GM10266 (cell line): ENCODE data around the gene SPOCK1.

Source experiments
- DNase-seq: peaks from one replicate; pipeline ENCODE4 v3.0.0; 2012; ENCODE audit errors: extremely low spot score
- TF ChIP-seq, protein P1 (sequence below): IDR thresholded peaks from 2 replicates; pipeline ENCODE4 v1.5.1; 2012; ENCODE audit warnings: mild to moderate bottlenecking, low read depth; ENCODE audit not compliant: control insufficient read depth, insufficient read depth; ENCODE audit errors: missing control alignments

Gene SPOCK1

DNA sequence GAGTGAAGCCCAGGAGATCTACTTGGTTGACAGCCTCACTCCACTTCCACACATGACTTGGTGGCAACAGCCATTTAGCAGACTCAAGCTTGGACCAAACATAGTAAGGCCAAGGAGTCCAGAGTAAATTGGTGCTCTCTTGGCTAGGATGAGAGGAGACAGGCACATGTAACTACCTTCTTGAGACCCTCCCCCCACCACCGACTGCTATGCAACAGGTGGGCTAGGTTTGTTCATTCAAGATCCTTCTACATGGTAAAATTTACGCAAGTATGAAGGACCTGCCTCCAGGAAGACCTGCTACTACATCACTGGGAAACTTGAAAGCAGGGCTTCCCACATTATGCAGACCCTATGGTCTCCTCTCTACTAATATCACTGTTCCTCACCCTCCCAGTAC, 442.4 kb downstream of the SPOCK1 start:
- TF ChIP-seq, protein P1, sequence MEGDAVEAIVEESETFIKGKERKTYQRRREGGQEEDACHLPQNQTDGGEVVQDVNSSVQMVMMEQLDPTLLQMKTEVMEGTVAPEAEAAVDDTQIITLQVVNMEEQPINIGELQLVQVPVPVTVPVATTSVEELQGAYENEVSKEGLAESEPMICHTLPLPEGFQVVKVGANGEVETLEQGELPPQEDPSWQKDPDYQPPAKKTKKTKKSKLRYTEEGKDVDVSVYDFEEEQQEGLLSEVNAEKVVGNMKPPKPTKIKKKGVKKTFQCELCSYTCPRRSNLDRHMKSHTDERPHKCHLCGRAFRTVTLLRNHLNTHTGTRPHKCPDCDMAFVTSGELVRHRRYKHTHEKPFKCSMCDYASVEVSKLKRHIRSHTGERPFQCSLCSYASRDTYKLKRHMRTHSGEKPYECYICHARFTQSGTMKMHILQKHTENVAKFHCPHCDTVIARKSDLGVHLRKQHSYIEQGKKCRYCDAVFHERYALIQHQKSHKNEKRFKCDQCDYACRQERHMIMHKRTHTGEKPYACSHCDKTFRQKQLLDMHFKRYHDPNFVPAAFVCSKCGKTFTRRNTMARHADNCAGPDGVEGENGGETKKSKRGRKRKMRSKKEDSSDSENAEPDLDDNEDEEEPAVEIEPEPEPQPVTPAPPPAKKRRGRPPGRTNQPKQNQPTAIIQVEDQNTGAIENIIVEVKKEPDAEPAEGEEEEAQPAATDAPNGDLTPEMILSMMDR = no peak
- no peak for DNase-seq

GRCh38 chr5:137055271-137055872, 443.8 kb downstream of the SPOCK1 start:
- TF ChIP-seq, protein P1 = no peak
- DNase-seq = no peak

GRCh38 chr5:137054792-137055191, 444.3 kb downstream of the SPOCK1 start:
- no peak for DNase-seq
- TF ChIP-seq, protein P1 = no peak

DNA sequence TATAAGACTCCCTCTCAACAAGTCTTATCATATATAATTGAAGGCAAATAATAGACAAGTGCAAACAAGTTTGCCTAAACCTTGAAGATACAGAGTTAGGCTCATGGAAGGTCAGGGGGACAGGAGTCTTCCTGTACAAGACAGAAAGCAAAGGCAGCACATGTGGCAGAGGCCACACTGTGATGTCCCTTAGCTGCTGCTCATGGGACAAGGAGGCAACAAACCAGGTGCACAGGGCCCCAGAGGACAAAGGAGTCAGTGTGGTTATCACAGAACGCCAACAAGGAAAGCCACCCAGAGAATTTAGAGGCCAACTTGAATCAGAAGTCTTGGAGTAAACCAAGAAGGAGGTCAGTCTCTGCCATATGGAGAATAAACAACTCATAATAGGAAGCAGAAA, 444.8 kb downstream of the SPOCK1 start:
- no peak for DNase-seq
- TF ChIP-seq, protein P1 = no peak

GRCh38 chr5:137051161-137051560, 448.0 kb downstream of the SPOCK1 start:
- TF ChIP-seq, protein P1 = no peak
- DNase-seq = no peak

GRCh38 chr5:137040641-137041340, 458.3 kb downstream of the SPOCK1 start:
- DNase-seq = no peak
- TF ChIP-seq, protein P1 = no peak

DNA sequence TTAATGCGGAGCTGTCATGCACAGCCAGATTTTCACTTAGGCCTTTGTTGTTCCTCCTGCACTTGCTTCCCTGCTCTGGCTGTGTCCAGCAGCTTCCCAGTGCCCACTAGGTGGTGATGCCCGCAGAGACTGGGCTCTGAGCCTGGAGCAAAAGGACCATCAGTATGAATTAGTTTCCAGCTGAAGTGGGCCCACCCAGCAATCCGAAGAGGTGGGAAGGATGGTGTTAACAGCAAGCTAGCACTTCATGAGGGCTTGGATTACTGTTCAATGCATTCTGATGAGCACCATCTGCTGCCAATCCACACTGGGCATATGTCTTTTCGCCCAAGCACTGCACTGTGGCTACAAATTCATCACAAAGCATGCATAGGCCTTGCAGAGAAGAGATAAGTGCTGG, 459.1 kb downstream of the SPOCK1 start:
- TF ChIP-seq, protein P1 = no peak
- no peak for DNase-seq
